ENCODE measurements around the gene MMP3.

DNA sequence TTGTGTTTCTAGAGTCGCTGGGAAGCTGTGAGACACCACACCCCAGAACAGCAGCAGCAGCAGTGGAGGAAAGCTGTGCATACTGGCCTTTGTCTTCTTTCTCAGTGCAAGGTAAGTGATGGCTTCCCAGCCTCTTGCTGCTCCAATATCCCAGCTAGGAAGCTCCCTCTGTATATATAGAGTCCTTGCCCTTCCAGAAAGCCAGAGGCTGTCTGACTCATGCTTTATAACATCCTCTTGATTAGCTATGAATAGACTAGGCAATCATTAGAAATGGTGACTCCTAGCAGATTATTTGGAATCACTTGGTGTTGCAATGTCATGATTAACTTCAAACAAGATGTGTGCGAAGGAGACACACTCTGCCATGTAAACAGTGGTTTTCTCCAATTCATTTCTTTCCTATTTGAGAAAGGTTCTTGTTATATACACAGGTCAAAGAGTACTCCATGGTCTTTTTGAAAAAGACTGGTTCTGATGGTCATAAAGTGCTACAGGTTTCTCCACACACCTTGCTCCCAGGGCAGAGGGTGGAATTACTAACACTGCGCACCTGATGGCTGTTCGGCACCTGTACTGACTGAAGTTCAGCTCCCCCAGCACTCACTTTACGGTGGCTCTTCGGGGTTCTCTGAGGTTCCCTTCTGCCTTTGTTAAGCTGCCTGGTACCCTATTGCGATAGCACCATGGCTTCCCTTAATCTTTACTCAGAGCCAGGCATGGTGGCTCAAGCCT, 45.2 kb downstream of the MMP3 start, which contains the start of gene MMP1:
- no peak for TF ChIP-seq EZH2 (IDR thresholded peaks at IDR 0.05; ENCODE audit: borderline replicate concordance, low read depth, low read length, severe bottlenecking)
- TF ChIP-seq, protein P1, sequence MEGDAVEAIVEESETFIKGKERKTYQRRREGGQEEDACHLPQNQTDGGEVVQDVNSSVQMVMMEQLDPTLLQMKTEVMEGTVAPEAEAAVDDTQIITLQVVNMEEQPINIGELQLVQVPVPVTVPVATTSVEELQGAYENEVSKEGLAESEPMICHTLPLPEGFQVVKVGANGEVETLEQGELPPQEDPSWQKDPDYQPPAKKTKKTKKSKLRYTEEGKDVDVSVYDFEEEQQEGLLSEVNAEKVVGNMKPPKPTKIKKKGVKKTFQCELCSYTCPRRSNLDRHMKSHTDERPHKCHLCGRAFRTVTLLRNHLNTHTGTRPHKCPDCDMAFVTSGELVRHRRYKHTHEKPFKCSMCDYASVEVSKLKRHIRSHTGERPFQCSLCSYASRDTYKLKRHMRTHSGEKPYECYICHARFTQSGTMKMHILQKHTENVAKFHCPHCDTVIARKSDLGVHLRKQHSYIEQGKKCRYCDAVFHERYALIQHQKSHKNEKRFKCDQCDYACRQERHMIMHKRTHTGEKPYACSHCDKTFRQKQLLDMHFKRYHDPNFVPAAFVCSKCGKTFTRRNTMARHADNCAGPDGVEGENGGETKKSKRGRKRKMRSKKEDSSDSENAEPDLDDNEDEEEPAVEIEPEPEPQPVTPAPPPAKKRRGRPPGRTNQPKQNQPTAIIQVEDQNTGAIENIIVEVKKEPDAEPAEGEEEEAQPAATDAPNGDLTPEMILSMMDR (IDR thresholded peaks at IDR 0.05; ENCODE audit: extremely low read depth in 1 of 2, insufficient read depth in 1 of 2, low read depth in 1 of 2, low read length in 2 of 2): no peak
- peak; percentile 29 for TF ChIP-seq JUN (IDR thresholded peaks at IDR 0.05; ENCODE audit: borderline replicate concordance, insufficient read depth, insufficient read length, low read depth)
- peak; percentile 71 for TF ChIP-seq GATA2 (IDR thresholded peaks at IDR 0.05; ENCODE audit: insufficient read depth, insufficient read length, low read depth, low read length)
